Stimulated activated naive CD4-positive, alpha-beta T cell treated with Interleukin-2 at 50 U/mL for 16 hours (primary cell): Measurements from ENCODE around the gene NYAP1.
"Not testable (repeated sequence)": the region's sequence is repeated elsewhere in the genome, so short reads cannot be mapped to it uniquely, and the experiment has no call there.

ENCODE experiments used
- DNase-seq: peaks from one replicate; lab custom pipeline; 2025; lab: John Stamatoyannopoulos, UW

Gene NYAP1

GRCh38 chr7:100483722-100484672 lies at the start of gene NYAP1:
Gene NYAP1 (plus strand): TSS chr7:100483927. CDS start chr7:100485312, 1,385 bp downstream.
- peak; percentile 46 for DNase-seq

DNA sequence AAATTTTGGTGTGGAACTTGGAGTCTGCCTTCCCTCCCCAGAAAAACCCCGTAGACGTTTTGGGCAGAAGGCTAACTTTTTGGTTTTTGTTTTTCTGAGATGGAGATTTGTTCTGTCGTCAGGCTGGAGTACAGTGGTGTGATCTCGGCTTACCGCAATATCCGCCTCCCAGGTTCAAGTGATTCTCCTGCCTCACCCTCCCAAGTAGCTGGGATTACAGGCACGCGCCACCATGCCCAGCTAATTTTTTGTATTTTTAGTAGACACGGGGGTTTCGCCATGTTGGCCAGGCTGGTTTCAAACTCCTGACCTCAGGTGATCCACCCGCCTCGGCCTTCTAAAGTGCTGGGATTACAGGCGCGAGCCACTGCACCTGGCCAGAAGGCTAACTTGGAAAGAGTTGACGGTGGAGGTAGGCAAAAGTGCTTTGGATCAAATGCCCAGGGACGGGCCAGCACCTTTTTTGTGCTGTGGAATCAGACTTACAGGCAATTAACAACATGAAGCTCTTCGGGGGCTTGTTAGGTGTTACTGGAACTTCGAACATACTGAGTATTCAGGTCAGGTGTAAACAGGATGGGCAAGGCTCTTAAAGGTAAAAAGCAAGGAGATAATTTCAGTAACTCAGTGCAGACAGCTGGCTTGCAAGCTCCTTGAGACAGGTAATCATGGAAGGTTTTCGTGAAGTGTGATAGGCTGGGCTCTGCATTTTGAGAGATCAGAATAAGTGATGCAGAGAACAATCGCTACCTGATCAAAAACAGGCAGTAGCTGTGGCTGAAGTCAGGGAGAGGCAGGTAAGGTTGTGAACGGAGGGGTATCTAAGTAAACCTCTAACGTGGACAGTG lies 49.2 kb upstream of the NYAP1 start:
- no peak for DNase-seq

DNA sequence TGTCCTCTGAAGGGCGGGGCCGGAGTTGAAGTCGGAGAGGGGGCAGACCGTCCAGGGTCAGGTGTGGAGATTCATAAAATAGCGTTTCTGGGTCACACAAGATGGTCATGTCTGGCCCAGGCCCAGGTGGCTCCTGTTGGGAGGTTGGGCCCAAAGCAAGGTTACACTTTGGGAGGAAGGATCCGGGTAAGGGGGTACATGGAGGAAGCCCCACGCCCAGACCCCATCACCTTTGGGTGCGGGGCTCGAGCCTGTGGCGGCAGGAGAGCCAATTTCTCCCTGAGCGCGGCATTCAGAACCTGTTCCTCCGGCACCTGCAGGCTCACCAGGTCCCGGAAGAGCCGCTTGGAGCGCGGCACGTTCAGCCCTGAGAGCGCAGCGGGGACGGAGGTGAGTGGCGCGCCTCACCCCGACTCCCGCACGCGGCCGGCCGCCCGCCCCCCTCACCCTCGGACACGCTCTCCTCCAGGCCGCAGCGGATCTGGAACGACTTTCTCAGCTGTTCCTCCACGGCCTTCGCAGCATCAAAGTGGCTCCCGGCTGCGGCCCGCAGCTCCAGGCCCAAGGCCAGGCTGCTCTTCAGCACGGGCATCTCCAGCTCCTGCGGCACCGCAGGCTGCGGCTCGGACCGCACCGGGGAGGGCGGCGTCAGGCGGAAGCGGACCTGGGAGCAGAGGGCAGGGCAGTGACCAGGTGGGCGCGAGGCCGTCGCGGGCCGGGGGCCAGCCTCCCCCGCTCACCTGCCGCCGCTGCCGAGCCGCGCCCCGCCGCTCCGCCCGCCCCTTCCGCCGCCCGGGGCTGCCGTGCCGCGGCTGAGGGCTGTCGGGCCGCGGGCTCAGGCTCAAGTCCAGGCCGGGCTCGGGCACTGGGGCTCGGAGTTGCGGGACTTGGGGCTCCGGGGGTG lies 48.1 kb upstream of the NYAP1 start:
- peak; percentile 47 for DNase-seq

DNA sequence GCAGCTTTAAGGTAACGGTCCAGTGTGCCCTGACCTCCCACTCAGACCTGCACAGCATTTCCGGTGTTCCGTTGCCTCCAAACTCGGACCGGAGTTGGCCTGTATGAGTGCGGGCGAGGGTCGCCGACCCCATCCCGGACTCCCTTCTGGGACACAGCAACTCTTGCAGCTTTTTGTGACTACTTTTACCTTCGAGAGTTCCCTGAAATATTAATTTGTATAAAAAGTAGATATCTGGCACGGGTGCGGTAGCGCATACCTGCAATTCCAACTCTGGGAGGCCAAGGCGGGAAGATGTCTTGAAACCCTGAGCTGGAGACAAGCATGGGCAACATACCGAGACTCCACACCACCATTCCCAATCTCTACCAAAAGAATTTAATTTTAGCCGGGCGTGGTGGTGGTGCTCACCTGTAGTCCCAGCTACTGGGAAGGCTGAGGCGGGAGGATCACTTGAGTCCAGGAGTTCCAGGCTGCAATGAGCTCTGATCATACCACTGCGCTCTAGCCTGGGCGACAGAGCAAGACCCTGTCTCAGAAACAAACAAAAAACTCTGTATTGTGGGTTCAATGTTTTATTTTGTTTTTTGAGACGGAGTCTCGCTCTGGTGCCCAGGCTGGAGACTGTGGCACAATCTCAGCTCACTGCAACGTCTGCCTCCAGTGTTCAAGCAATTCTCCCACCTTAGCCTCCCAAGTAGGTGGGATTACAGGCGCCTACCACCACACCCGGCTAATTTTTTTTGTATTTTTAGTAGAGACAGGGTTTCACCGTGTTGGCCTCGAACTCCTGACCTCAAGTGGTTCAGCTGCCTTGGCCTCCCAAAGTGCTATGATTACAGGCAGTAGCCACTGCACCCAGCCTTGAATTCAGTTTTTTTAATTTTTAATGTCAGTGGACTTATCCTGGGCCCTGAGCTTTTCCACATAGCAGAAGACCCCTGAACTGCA lies 46.3 kb upstream of the NYAP1 start:
- DNase-seq: no peak

- no peak for DNase-seq
Observed at GRCh38 chr7:100438172-100438571, 45.6 kb upstream of the NYAP1 start.

DNA sequence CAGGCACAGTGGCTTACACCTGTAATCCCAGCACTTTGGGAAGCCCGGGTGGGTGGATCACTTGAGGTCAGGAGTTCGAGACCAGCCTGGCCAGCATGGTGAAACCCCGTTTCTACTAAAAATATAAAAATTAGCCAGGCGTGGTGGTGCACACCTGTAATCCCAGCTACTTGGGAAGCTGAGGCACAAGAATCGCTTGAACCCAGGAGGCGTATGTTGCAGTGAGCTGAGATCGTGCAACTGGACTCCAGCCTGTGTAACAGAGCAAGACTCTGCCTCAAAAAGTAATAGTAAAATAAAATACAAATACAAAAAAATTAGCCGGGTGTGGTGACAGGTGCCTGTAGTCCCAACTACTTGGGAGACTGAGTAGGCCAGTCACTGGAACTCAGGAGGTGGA lies 45.0 kb upstream of the NYAP1 start:
- not testable (repeated sequence) for DNase-seq

DNA sequence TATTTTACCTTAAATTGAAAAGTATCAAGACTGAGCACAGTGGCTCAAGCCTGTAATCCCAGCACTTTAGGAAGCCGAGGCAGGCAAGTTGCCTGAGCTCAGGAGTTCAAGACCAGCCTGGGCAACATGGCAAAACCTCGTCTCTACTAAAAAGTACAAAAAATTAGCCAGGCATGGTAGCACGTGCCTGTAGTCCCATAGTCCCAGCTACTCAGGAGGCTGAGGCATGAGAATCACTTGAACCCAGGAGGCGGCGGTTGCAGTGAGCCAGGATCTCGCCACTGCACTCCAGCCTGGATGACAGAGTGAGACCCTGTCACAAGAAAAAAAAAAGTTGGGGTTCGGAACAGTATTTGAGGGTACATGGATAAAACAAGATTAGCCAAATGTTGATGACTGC lies 44.5 kb upstream of the NYAP1 start:
- not testable (repeated sequence) for DNase-seq

- DNase-seq: no peak
Observed at GRCh38 chr7:100441641-100442535, 41.8 kb upstream of the NYAP1 start.

GRCh38 chr7:100443096-100443840 lies 40.5 kb upstream of the NYAP1 start:
- DNase-seq: no peak

DNA sequence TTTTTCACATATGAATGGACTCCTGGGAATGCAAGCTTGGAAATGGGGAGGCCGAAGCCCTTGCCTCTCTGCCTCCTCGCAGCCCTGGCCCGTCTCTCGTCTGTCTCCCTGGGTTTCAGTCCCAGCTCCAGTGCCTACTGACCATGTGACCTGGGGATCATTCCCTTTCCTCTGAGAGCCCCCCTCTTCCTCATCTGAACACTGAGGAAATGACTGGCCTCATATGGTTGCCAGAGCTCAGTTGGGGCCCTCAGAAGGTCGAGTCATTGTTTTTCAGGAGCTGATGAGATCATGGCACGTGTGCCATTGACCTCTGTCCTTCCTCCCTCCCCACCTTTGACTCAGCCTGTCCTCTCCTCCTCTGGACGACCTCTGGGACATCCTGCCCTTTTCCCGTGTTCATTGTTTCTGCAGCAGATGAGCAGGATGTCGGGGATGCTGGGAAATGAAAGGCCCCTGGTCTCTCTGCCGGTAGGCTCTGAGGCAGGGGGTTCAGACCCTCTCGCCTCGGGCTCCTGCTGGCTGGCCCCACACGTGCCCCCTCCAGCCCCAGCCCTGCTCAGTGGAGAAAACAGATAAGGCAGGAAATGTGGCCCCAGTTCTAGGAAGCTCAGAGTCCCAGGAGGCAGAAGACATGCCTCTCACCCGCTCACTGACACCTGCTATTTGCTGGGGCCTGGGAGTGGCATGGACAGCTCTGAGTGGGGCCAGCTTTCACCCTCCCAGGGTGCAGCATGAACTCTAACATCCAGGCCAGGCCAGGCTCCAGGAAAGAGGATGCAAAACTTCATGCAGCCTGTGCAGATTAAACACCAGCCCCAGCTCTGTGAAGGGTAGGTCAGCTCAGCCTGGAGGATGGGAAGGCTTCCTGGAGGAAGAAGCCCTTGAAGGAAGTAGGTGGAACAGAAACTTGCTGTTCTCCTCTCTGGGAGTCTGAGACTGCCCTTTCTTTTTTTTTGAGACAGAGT lies 39.1 kb upstream of the NYAP1 start:
- DNase-seq: no peak

- DNase-seq: no peak
Observed at GRCh38 chr7:100446040-100446439, 37.7 kb upstream of the NYAP1 start.

DNA sequence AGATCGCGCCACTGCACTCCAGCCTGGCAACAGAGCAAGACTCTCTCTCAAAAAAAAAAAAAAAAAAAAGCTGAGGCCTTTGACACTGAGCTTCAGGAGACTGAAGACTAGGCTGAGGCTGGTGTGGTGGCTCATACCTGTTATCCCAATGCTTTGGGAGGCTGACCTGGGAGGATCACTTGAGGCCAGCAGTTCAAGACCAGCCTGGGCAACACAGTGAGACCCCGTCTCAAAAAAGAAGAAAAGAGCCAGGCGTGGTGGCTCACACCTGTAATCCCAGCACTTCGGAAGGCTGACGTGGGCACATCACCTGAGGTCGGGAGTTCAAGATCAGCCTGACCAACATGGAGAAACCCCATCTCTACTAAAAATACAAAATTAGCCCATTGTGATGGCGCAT lies 36.4 kb upstream of the NYAP1 start:
- DNase-seq: not testable (repeated sequence)

DNA sequence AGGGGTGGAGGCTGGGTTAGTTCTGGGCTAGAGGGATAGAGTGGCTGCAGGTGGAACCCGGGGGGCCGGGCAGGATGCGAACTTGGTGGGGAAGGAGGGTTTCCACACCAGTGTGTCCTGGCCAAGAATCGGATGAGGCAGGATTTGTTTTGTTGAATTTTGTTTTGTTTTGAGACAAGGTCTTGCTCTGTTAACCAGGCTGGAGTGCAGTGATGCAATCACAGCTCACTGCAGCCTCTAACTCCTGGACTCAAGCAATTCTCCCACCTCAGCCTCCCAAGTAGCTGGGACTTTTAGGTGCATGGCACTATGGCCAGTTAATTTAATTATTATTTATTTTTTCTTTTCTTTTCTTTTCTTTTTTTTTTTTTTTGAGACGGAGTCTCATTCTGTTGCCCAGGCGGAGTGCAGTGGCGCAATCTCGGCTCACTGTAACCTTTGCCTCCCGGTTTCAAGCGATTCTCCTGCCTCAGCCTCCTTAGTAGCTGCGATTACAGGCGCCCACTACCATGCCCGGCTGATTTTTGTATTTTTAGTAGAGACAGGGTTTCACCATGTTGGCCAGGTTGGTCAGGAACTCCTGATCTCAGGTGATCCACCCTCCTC lies 34.4 kb upstream of the NYAP1 start:
- DNase-seq: no peak

DNA sequence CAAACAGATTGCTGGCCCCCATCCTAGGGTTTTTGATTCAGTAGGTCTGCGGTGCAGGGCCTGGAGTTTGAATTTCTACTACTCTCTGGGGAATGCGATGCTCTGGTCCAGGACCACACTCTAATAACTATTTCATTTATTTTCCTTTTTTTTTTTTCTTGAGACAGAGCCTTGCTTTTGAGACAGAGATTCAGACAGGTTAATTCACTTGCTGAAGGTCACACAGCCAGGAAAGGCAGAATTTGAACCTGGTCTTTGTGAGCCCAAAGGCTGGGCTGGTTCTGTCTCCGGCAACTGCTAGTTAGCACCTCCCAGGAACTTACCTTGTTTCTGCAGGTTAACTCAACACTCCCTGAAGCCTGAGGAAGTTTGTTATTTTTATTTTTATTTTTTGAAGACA lies 31.2 kb upstream of the NYAP1 start:
- DNase-seq: no peak

GRCh38 chr7:100453854-100454253 lies 29.9 kb upstream of the NYAP1 start:
- not testable (repeated sequence) for DNase-seq

DNA sequence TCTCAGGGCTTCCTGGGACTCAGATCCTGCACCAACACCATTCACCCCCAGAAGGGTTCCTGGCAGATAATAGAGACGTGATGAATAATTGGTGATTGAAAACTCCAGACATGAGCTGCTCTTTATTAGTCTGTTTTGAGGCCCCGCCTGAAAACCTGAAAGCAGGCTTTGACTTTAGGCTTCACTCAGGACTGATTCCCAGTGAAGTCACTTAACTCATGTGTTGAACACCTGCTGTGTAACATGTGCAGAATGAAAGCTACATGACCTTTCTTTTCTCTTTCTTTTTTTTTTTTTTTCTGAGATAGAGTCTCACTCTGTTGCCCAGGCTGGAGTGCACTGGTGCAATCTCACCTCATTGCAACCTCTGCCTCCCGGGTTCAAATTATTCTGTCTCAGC lies 28.5 kb upstream of the NYAP1 start:
- DNase-seq: no peak

GRCh38 chr7:100456562-100456961 lies 27.2 kb upstream of the NYAP1 start:
- no peak for DNase-seq
